Measurements from ENCODE around the gene CCDC57.

GRCh38 chr17:82088838-82089722, 123.6 kb downstream of the CCDC57 start:
- TF ChIP-seq CTCF (conservative IDR thresholded peaks at IDR 0.05; ENCODE audit: low read depth, low read length) (no peak), POLR2A (IDR thresholded peaks at IDR 0.05; ENCODE audit: low read depth, low read length) (no peak), FOS (IDR thresholded peaks at IDR 0.05; ENCODE audit: low read depth, low read length) (no peak), SMC3 (IDR thresholded peaks at IDR 0.05; ENCODE audit: low read depth, low read length) (no peak), CEBPB (IDR thresholded peaks at IDR 0.05; ENCODE audit: low read depth, low read length) (no peak), BHLHE40 (IDR thresholded peaks at IDR 0.05; ENCODE audit: low read depth, low read length) (no peak), MAFK (IDR thresholded peaks at IDR 0.05; ENCODE audit: low read depth, low read length) (no peak), RAD21 (IDR thresholded peaks at IDR 0.05; ENCODE audit: low read length) (no peak), RFX5 (IDR thresholded peaks at IDR 0.05; ENCODE audit: low read depth, low read length) (no peak), MAZ (IDR thresholded peaks at IDR 0.05; ENCODE audit: borderline replicate concordance, low read depth, low read length) (no peak), NFE2L2 (IDR thresholded peaks at IDR 0.05; ENCODE audit: low read depth, low read length) (no peak), USF2 (IDR thresholded peaks at IDR 0.05; ENCODE audit: low read depth, low read length) (no peak)
- TF ChIP-seq, protein P1, sequence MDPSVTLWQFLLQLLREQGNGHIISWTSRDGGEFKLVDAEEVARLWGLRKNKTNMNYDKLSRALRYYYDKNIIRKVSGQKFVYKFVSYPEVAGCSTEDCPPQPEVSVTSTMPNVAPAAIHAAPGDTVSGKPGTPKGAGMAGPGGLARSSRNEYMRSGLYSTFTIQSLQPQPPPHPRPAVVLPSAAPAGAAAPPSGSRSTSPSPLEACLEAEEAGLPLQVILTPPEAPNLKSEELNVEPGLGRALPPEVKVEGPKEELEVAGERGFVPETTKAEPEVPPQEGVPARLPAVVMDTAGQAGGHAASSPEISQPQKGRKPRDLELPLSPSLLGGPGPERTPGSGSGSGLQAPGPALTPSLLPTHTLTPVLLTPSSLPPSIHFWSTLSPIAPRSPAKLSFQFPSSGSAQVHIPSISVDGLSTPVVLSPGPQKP (IDR thresholded peaks at IDR 0.05; ENCODE audit: borderline replicate concordance, low read depth, low read length), result no peak

All from IMR-90 (cell line).